IMR-90 (cell line): ENCODE measurements around the gene IGFBP7. TPM values are rescaled to one million over a fixed set of nuclear protein-coding genes. Genes with fewer than 3 reads are reported as not detected.
"Not testable (repeated sequence)": the region's sequence is repeated elsewhere in the genome, so short reads cannot be mapped to it uniquely, and the experiment has no call there.

ENCODE experiments used
- ATAC-seq: fragments of 200-7000 bp; cut with Tn5 transposase; 2 replicates; pipeline ENCODE4 v1.9.1; 2020; ENCODE audit warnings: low read depth, mild to moderate bottlenecking, moderate library complexity
- BruUV-seq: library from RNA; stranded (reverse); fragments of 400-500 nt; replicated peaks from 2 replicates; lab custom pipeline; 2021; lab: Mats Ljungman, UMichigan
- CTCF ChIA-PET: fragments of 300-600 bp; formaldehyde crosslinking; extraction: SDS; loops from one replicate; lab custom pipeline; 2021; ENCODE audit warnings: antibody characterized with exemption; lab: Yijun Ruan, JAX
- POLR2A ChIA-PET: fragments of 300-600 bp; sonication (Branson Sonifier 250); formaldehyde crosslinking; loops from one replicate; lab custom pipeline; 2022; ENCODE audit warnings: antibody characterized with exemption; ENCODE audit not compliant: unreplicated experiment; lab: Charles Lee
- DNase-seq: peaks from one replicate; pipeline ENCODE4 v3.0.0; 2013
- H2AFZ ChIP-seq: replicated peaks from 2 replicates; pipeline ENCODE3; 2013; ENCODE audit warnings: low read length, mild to moderate bottlenecking; ENCODE audit not compliant: poor library complexity
- H2AK5ac ChIP-seq: 2 replicates; pipeline ENCODE4 v1.6.1; 2013; ENCODE audit warnings: low read depth, low read length, inconsistent platforms
- H2AK9ac ChIP-seq: replicated peaks from 2 replicates; pipeline ENCODE3; 2013; ENCODE audit warnings: mild to moderate bottlenecking, low read depth, low read length, moderate library complexity; ENCODE audit not compliant: poor library complexity
- H2BK120ac ChIP-seq: 2 replicates; pipeline ENCODE4 v1.6.1; 2013; ENCODE audit warnings: low read depth, low read length, inconsistent platforms
- H2BK15ac ChIP-seq: 3 replicates; pipeline ENCODE4 v1.6.1; 2013; ENCODE audit warnings: low read depth, low read length, inconsistent platforms
- H2BK20ac ChIP-seq: 2 replicates; pipeline ENCODE4 v1.6.1; 2013; ENCODE audit warnings: low read depth, mild to moderate bottlenecking, inconsistent platforms, low read length, moderate library complexity
- H2BK5ac ChIP-seq: 2 replicates; pipeline ENCODE4 v1.6.1; 2013; ENCODE audit warnings: mild to moderate bottlenecking, low read depth, low read length, inconsistent platforms; ENCODE audit not compliant: poor library complexity, severe bottlenecking
- H3K14ac ChIP-seq: replicated peaks from 2 replicates; pipeline ENCODE4 v1.6.1; 2013; ENCODE audit warnings: low read depth, low read length, inconsistent platforms
- H3K18ac ChIP-seq: 2 replicates; pipeline ENCODE4 v1.6.1; 2013; ENCODE audit warnings: low read depth, low read length, control low read depth
- H3K23ac ChIP-seq: 2 replicates; pipeline ENCODE4 v1.6.1; 2013; ENCODE audit warnings: low read depth, low read length, inconsistent platforms
- H3K27ac ChIP-seq: 2 replicates; pipeline ENCODE4 v1.5.1; 2013; ENCODE audit warnings: mild to moderate bottlenecking, control low read depth, low read length; ENCODE audit not compliant: insufficient read depth
- H3K27me3 ChIP-seq: 2 replicates; pipeline ENCODE4 v1.6.1; 2013; ENCODE audit warnings: low read length; ENCODE audit not compliant: control insufficient read depth, insufficient read depth
- H3K36me3 ChIP-seq: 2 replicates; pipeline ENCODE4 v1.6.1; 2013; ENCODE audit warnings: low read length, mixed read lengths; ENCODE audit not compliant: control insufficient read depth, insufficient read depth
- H3K4ac ChIP-seq: 2 replicates; pipeline ENCODE4 v1.6.1; 2013; ENCODE audit warnings: low read depth, low read length, inconsistent platforms
- H3K4me1 ChIP-seq: 2 replicates; pipeline ENCODE4 v1.6.1; 2013; ENCODE audit warnings: low read length, mixed read lengths; ENCODE audit not compliant: control insufficient read depth, insufficient read depth
- H3K4me2 ChIP-seq: 2 replicates; pipeline ENCODE4 v1.6.1; 2013; ENCODE audit warnings: low read depth, mild to moderate bottlenecking, control low read depth, low read length, moderate library complexity
- H3K4me3 ChIP-seq: 2 replicates; pipeline ENCODE4 v1.5.1; 2013; ENCODE audit warnings: low read depth, mild to moderate bottlenecking, control low read depth, low read length, moderate library complexity; ENCODE audit not compliant: insufficient read depth
- H3K56ac ChIP-seq: 2 replicates; pipeline ENCODE4 v1.6.1; 2013; ENCODE audit warnings: low read length, inconsistent platforms; ENCODE audit not compliant: insufficient read depth; ENCODE audit errors: extremely low read depth
- H3K79me1 ChIP-seq, 2 experiments: 2 replicates each; pipeline ENCODE4 v1.6.1; 2013; ENCODE audit warnings: low read length in 2 of 2, inconsistent platforms in 1 of 2, low read depth in 1 of 2
- H3K9ac ChIP-seq: 2 replicates; pipeline ENCODE4 v1.6.1; 2013; ENCODE audit warnings: low read depth, low read length, control low read depth
- H3K9me1 ChIP-seq: 2 replicates; pipeline ENCODE4 v1.6.1; 2013; ENCODE audit warnings: low read length, inconsistent platforms; ENCODE audit not compliant: insufficient read depth
- H3K9me3 ChIP-seq: 2 replicates; pipeline ENCODE4 v1.6.1; 2013; ENCODE audit warnings: low read length; ENCODE audit not compliant: control insufficient read depth, insufficient read depth
- H4K20me1 ChIP-seq: 2 replicates; pipeline ENCODE4 v1.6.1; 2013; ENCODE audit warnings: low read length, inconsistent platforms; ENCODE audit not compliant: insufficient read depth
- H4K5ac ChIP-seq: 2 replicates; pipeline ENCODE4 v1.6.1; 2013; ENCODE audit warnings: mild to moderate bottlenecking, low read depth, low read length, control low read depth
- H4K8ac ChIP-seq, 2 experiments: 2 replicates each; pipeline ENCODE4 v1.6.1; 2013; ENCODE audit warnings: low read depth in 2 of 2, low read length in 2 of 2, control low read depth in 1 of 2, inconsistent platforms in 1 of 2
- H4K91ac ChIP-seq: 2 replicates; pipeline ENCODE4 v1.6.1; 2013; ENCODE audit warnings: low read depth, low read length, inconsistent platforms; ENCODE audit not compliant: insufficient read depth
- WGBS, 2 experiments: methylation state at CpG; one replicate each; pipeline versions ENCODE4 v1.1.5 to v1.1.7; 2013; ENCODE audit warnings: missing lambda C conversion rate in 2 of 2; ENCODE audit not compliant: insufficient read length in 1 of 2; ENCODE audit errors: extremely low coverage in 2 of 2; 5-methylcytosine and 5-hydroxymethylcytosine counted together
- dilution Hi-C: fragments of 300-500 bp; cut with HindIII; formaldehyde crosslinking; loops from one replicate; pipeline ENCODE4 v1.14.3; 2018; ENCODE audit warnings: low sequenced_read_pairs; ENCODE audit not compliant: unreplicated experiment
- in situ Hi-C: fragments of 300-500 bp; cut with MboI; formaldehyde crosslinking; loops from 3 replicates; pipeline ENCODE4 v1.14.3; 2019; ENCODE audit warnings: low sequenced_read_pairs, inconsistent platforms, mixed read lengths
- intact Hi-C: fragments of 100-400 bp; cut with micrococcal nuclease; formaldehyde crosslinking; loops from 2 replicates; pipeline ENCODE4 v1.10.0; 2022
- polyA plus RNA-seq, 3 experiments: library from polyadenylated mRNA; depleted of rRNA; stranded (reverse); fragments of >200 nt; gene quantifications; 2 replicates each; pipeline ENCODE4 v1.2.3, GENCODE V29; 2012; ENCODE audit warnings: low replicate concordance in 1 of 3
- total RNA-seq: library from RNA; depleted of rRNA; stranded (reverse); fragments of >200 nt; gene quantifications from 2 replicates; pipeline ENCODE4 v1.2.3, GENCODE V29; 2012

The IGFBP7 gene
- total and polyA plus RNA-seq, 2 of the 4 experiments (the other 2 are of a cell fraction): 33.2 to 267 TPM

DNA sequence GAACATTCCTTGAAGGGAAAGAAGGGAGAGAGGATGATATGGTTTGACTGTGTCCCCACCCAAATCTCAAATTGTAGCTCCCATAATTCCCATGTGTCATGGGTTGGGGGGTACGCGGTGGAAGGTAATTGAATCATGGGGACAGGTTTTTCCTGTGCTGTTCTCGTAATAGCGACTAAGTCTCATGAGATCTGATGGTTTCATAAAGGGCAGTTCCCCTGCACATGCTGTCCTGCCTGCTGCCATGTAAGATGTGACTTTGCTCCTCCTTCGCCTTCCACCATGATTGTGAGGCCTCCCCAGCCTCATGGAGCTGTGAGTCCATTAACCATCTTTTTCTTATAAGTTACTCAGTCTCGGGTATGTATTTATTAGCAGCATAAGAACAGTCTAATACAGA, 63.1 kb downstream of the IGFBP7 start:
- Histone ChIP-seq H3K56ac (peak overlapping the region; percentile 26; the same call in 1 of the 2 replicates), H4K91ac (peak overlapping the region; percentile 76), H2AK5ac (peak overlapping the region; percentile 96; the same call in 1 of the 2 replicates), H2BK120ac (peak overlapping the region; percentile 83), H4K5ac (peak overlapping the region; percentile 47; the same call in 1 of the 2 replicates), H3K4me1 (peaks cover 25% of the 10 kb centered on the region), H3K14ac (peak overlapping the region; percentile 84), H3K9me1 (peaks cover 23% of the 10 kb centered on the region), H3K18ac (peak overlapping the region; percentile 41; the same call in 1 of the 2 replicates), H2BK5ac (peak overlapping the region; percentile 57), H2BK20ac (peak overlapping the region; percentile 79), H4K8ac (peak overlapping the region in 1 of 2 experiments; percentile 61; a peak in 2 of 4 replicates), H3K79me1 (peaks cover 28 to 74% of the 10 kb centered on the region in 2 experiments), H3K23ac (peak overlapping the region; percentile 68), H2BK15ac (peak overlapping the region; percentile 68; the same call in 1 of the 3 replicates), H3K27ac (peak overlapping the region; percentile 39; the same call in 1 of the 2 replicates), H3K4ac (peak overlapping the region; percentile 84)
- BruUV-seq, H2AFZ ChIP-seq, ATAC-seq, dilution Hi-C loops, intact Hi-C loops, POLR2A ChIA-PET, H3K4me3 ChIP-seq, H3K4me2 ChIP-seq, H3K9ac ChIP-seq, H3K36me3 ChIP-seq, H3K27me3 ChIP-seq, H4K20me1 ChIP-seq, H2AK9ac ChIP-seq, H3K9me3 ChIP-seq, DNase-seq: not testable (repeated sequence)
- CTCF ChIA-PET: interaction anchor here (1.6 kb wide), 1 partner anchor 117 kb away, joined by 10 read pairs; no protein-coding TSS in a partner anchor
- in situ Hi-C loops: loop anchor here (25.0 kb wide), 1 partner anchor 390 kb away; no protein-coding TSS in a partner anchor
- 100% methylated on average over 2 of the region's 6 CpGs; no CpG with 5 or more reads in 1 of the 2 experiments for WGBS, 2 experiments
